ENCODE data around the gene PTPDC1. TPM values are rescaled to one million over a fixed set of nuclear protein-coding genes. Genes with fewer than 3 reads are reported as not detected.
A peak's percentile ranks its signal among the peaks of the same experiment; 100 is the strongest.

PTPDC1 gene
- total RNA-seq, 1 donor from 2014 or later = 13.0 TPM

DNA sequence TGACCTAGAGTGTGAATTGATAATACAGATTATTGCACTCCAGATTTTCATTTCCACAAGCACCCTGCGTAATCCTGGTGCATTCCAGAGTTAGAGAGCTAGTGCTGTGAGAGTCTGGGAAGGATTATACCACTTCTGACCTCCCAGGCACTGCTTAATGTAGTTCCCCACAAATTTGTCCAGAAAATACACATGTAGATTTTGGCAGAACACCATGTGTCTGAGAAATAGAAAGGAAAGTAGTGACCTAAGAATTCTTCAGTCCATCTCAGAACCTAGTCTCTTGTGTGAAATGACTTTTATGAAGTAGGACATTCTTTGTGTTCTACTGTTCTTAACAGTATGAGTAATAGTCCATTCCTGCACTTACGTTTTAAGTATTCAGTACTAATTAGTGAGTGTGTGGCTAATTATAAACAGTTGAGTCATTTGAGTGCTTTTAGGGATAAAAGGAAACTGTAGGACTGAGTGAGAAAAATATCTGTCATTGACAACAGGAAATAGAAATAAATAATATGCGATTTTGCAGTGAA lies 27.8 kb upstream of the PTPDC1 start:
- Histone ChIP-seq H3K36me3 (no peaks in the 10 kb centered on the region), H3K4me1 (peaks cover 9% of the 10 kb centered on the region), H3K9me3 (peaks cover 3% of the 10 kb centered on the region), H3K27ac (no peak overlapping the region), H3K27me3 (no peaks in the 10 kb centered on the region), H3K4me3 (no peak overlapping the region)
- no peak for DNase-seq (ENCODE audit: extremely low spot score in 2 of 2)
- no peak for TF ChIP-seq POLR2AphosphoS5 (IDR thresholded peaks at IDR 0.05; ENCODE audit: insufficient read depth in 1 of 2, low read depth in 1 of 2)
- TF ChIP-seq POLR2A (IDR thresholded peaks at IDR 0.05) = no peak
- intact Hi-C loops (cut with DNase I) = no loop called here

DNA sequence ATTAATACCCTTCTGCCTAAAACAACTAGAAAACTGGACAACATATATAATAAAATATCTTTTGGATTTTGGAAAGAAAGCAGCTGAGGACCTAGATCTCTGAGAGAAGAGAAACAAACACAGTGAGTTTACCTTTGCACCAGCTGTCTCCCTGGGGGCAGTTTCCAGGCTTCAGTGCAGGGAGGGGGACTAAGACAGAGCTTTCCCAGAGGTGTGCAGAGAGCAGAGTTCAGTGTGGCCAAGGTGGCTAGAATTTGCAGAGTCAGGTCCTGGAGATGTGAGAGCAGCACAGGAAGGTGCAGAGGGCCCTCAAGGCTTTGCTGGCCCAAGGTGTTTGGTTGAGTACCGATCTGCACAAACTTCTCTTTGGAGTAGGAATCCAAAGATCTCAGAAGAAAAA lies 26.3 kb upstream of the PTPDC1 start:
- intact Hi-C loops (cut with DNase I) = no loop called here
- no peak for TF ChIP-seq POLR2AphosphoS5 (IDR thresholded peaks at IDR 0.05; ENCODE audit: insufficient read depth in 1 of 2, low read depth in 1 of 2)
- TF ChIP-seq, protein P1, sequence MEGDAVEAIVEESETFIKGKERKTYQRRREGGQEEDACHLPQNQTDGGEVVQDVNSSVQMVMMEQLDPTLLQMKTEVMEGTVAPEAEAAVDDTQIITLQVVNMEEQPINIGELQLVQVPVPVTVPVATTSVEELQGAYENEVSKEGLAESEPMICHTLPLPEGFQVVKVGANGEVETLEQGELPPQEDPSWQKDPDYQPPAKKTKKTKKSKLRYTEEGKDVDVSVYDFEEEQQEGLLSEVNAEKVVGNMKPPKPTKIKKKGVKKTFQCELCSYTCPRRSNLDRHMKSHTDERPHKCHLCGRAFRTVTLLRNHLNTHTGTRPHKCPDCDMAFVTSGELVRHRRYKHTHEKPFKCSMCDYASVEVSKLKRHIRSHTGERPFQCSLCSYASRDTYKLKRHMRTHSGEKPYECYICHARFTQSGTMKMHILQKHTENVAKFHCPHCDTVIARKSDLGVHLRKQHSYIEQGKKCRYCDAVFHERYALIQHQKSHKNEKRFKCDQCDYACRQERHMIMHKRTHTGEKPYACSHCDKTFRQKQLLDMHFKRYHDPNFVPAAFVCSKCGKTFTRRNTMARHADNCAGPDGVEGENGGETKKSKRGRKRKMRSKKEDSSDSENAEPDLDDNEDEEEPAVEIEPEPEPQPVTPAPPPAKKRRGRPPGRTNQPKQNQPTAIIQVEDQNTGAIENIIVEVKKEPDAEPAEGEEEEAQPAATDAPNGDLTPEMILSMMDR (IDR thresholded peaks at IDR 0.05) = no peak
- no peak for TF ChIP-seq POLR2A (IDR thresholded peaks at IDR 0.05)
- Histone ChIP-seq H3K9me3 (peaks cover 5% of the 10 kb centered on the region), H3K4me3 (no peak overlapping the region), H3K27ac (no peak overlapping the region), H3K27me3 (no peaks in the 10 kb centered on the region), H3K4me1 (peaks cover 9% of the 10 kb centered on the region), H3K36me3 (no peaks in the 10 kb centered on the region)
- no peak for DNase-seq (ENCODE audit: extremely low spot score in 2 of 2)

DNA sequence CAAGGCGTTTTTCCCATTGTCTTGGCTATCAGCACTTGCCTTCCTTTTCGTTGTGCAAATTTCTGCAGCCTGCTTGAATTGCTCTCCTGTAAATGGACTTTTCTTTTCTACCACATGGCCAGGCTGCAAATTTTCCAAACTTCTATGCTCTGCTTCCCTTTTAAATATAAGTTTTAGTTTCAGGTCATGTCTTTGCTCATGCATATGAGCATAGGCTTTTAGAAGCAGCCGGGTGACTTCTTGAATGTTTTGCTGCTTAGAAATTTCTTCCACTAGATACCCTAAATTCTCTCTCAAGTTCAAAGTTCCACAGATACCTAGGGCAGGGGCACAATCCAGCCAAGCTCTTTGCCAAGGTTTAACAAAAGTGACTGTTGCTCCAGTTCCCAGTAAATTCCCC lies 22.4 kb upstream of the PTPDC1 start:
- peaks cover 4% of the 10 kb centered on the region for H3K4me1 ChIP-seq
- no peak for DNase-seq (ENCODE audit: extremely low spot score in 2 of 2)
- H3K9me3 ChIP-seq = peaks cover 5% of the 10 kb centered on the region
- TF ChIP-seq POLR2A (IDR thresholded peaks at IDR 0.05) (no peak), POLR2AphosphoS5 (IDR thresholded peaks at IDR 0.05; ENCODE audit: insufficient read depth in 1 of 2, low read depth in 1 of 2) (no peak)
- TF ChIP-seq, protein P1 (IDR thresholded peaks at IDR 0.05) = no peak
- intact Hi-C loops (cut with DNase I) = no loop called here
- no peak overlapping the region for H3K27ac ChIP-seq
- H3K27me3 ChIP-seq = no peaks in the 10 kb centered on the region
- H3K4me3 ChIP-seq = no peak overlapping the region
- H3K36me3 ChIP-seq = no peaks in the 10 kb centered on the region

DNA sequence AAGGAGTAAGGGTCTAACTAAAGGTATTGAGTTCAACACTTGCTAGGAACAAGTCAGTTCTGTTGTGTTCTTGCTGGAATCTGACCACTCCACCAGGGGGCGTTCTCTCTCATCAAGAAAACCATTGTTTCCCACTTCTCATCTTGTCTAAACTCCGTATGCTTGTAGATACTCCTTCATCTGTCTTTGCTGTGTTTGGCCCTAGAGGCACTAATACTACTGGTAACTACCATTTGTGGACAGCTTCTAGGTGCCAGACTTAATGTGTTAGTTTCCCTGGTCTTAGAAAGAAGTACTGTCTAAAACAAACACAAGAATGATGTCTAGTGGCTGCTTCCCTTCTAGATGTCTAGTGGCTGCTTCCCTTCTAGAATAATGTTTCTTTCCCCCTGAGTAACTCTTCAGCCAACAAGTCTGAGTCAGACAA lies 18.7 kb upstream of the PTPDC1 start:
- H3K36me3 ChIP-seq = peaks cover 0 to 5% of the 10 kb centered on the region in 2 donors
- no peaks in the 10 kb centered on the region for H3K4me1 ChIP-seq
- intact Hi-C loops (cut with DNase I) = loop anchor here (2.0 kb wide), 1 partner anchor 147 kb away; no protein-coding TSS in a partner anchor
- TF ChIP-seq POLR2AphosphoS5 (IDR thresholded peaks at IDR 0.05; ENCODE audit: insufficient read depth in 1 of 2, low read depth in 1 of 2) (peak in 1 of 2 donors; percentile 43), POLR2A (IDR thresholded peaks at IDR 0.05) (no peak)
- TF ChIP-seq, protein P1 (IDR thresholded peaks at IDR 0.05) = peak; percentile 60 to 89 (median 86)
- H3K9me3 ChIP-seq = peaks cover 5% of the 10 kb centered on the region
- no peak for DNase-seq (ENCODE audit: extremely low spot score in 2 of 2)
- no peaks in the 10 kb centered on the region for H3K27me3 ChIP-seq
- H3K4me3 ChIP-seq = no peak overlapping the region
- no peak overlapping the region for H3K27ac ChIP-seq

DNA sequence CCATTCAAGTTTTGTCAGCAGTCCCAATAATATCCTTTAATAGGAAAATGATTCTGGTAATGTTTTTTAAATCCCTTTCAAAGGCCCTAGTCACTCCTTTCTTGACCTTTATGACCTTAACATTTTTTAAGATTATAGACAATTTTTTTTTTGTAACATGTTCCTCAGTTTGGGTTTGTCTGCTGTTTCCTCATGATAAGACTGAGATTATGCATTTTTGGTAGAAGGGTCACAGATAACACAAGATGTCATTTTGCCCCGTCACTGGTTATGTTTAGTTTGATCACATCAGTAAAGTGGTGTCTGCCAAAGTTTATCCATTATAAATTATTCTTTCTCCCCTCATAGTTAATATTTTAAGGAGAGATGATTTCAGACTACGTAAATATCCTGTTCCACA lies 16.0 kb upstream of the PTPDC1 start:
- H3K4me1 ChIP-seq = no peaks in the 10 kb centered on the region
- H3K27ac ChIP-seq = no peak overlapping the region
- intact Hi-C loops (cut with DNase I) = no loop called here
- TF ChIP-seq POLR2A (IDR thresholded peaks at IDR 0.05) = no peak
- no peak for TF ChIP-seq POLR2AphosphoS5 (IDR thresholded peaks at IDR 0.05; ENCODE audit: insufficient read depth in 1 of 2, low read depth in 1 of 2)
- TF ChIP-seq, protein P1 (IDR thresholded peaks at IDR 0.05) = no peak
- no peak for DNase-seq (ENCODE audit: extremely low spot score in 2 of 2)
- H3K9me3 ChIP-seq = no peaks in the 10 kb centered on the region
- H3K27me3 ChIP-seq = no peaks in the 10 kb centered on the region
- peaks cover 0 to 8% of the 10 kb centered on the region in 2 donors for H3K36me3 ChIP-seq
- H3K4me3 ChIP-seq = no peak overlapping the region
